CD14-positive monocyte (primary cell): ENCODE results near the gene GFOD1. TPM values are rescaled to one million over a fixed set of nuclear protein-coding genes. Genes with fewer than 3 reads are reported as not detected.
"Not testable (repeated sequence)": the region's sequence is repeated elsewhere in the genome, so short reads cannot be mapped to it uniquely, and the experiment has no call there.

Source experiments
- DNase-seq, 3 donors: peaks; one replicate each; pipeline ENCODE4 v3.0.0-alpha.2; 2011 to 2022
- H2AFZ ChIP-seq: 2 replicates; pipeline ENCODE4 v1.6.0; 2012; ENCODE audit warnings: mild to moderate bottlenecking, low read depth, low read length, inconsistent platforms; ENCODE audit not compliant: insufficient read depth, poor library complexity, severe bottlenecking
- H3K27ac ChIP-seq, 2 donors: 1 replicate in 1 of 2; 2 replicates in 1 of 2; pipeline ENCODE4 v1.5.1; 2012 to 2013; ENCODE audit warnings: low read length in 2 of 2, control low read depth in 1 of 2, inconsistent platforms in 1 of 2, low read depth in 1 of 2, mild to moderate bottlenecking in 1 of 2
- H3K27me3 ChIP-seq, 2 donors: one replicate each; pipeline versions ENCODE4 v1.6.0 to v1.6.1; 2011 to 2013; ENCODE audit warnings: low read length in 2 of 2; ENCODE audit not compliant: control insufficient read depth in 2 of 2, insufficient read depth in 2 of 2
- H3K36me3 ChIP-seq, 2 donors: replicated peaks in 1 of 2; 1 replicate in 1 of 2; 2 replicates in 1 of 2; pipeline versions ENCODE4 v1.5.1 to v1.6.1; 2012 to 2013; ENCODE audit warnings: low read length in 2 of 2, control low read depth in 1 of 2, inconsistent platforms in 1 of 2, mild to moderate bottlenecking in 1 of 2; ENCODE audit not compliant: insufficient read depth in 2 of 2, control insufficient read depth in 1 of 2
- H3K4me1 ChIP-seq, 2 donors: 1 replicate in 1 of 2; 2 replicates in 1 of 2; pipeline versions ENCODE4 v1.5.1 to v1.6.1; 2012 to 2013; ENCODE audit warnings: low read length in 2 of 2, control low read depth in 1 of 2, inconsistent platforms in 1 of 2, mild to moderate bottlenecking in 1 of 2, moderate library complexity in 1 of 2; ENCODE audit not compliant: insufficient read depth in 2 of 2, control insufficient read depth in 1 of 2
- H3K4me2 ChIP-seq: replicated peaks from 2 replicates; pipeline ENCODE3; 2012; ENCODE audit warnings: low read length, moderate library complexity, mild to moderate bottlenecking; ENCODE audit not compliant: poor library complexity, severe bottlenecking; ENCODE audit errors: extremely low read depth
- H3K4me3 ChIP-seq, 3 experiments: fragments of 200-600 bp in 1 of 3; sonication (generic) in 1 of 3; replicated peaks in 1 of 3; 1 replicate in 2 of 3; 2 replicates in 1 of 3; pipeline ENCODE4 v1.5.1; 2011 to 2013; ENCODE audit warnings: low read length in 3 of 3, mild to moderate bottlenecking in 3 of 3, control low read depth in 2 of 3, low read depth in 2 of 3, inconsistent platforms in 1 of 3, moderate library complexity in 1 of 3
- H3K79me2 ChIP-seq: 2 replicates; pipeline ENCODE4 v1.6.0; 2012; ENCODE audit warnings: mild to moderate bottlenecking, control low read depth, inconsistent platforms, low read length, moderate library complexity; ENCODE audit not compliant: insufficient read depth
- H3K9ac ChIP-seq: 2 replicates; pipeline ENCODE4 v1.6.0; 2017; ENCODE audit warnings: low read length, mild to moderate bottlenecking; ENCODE audit not compliant: insufficient read depth, poor library complexity, severe bottlenecking
- H3K9me3 ChIP-seq, 2 donors: replicated peaks in 1 of 2; 1 replicate in 1 of 2; 2 replicates in 1 of 2; pipeline versions ENCODE4 v1.5.1 to v1.6.1; 2012 to 2013; ENCODE audit warnings: low read length in 2 of 2, control low read depth in 1 of 2; ENCODE audit not compliant: control insufficient read depth in 1 of 2, insufficient read depth in 1 of 2
- H4K20me1 ChIP-seq: 2 replicates; pipeline ENCODE4 v1.6.0; 2012; ENCODE audit warnings: mild to moderate bottlenecking, low read length, control low read depth, moderate library complexity; ENCODE audit not compliant: insufficient read depth
- H3K27ac Mint-ChIP-seq, 7 donors: one replicate each; pipeline ENCODE4 v1.8.0; 2020; ENCODE audit warnings: mild to moderate bottlenecking in 7 of 7, mixed read lengths in 7 of 7, moderate library complexity in 6 of 7, inconsistent platforms in 2 of 7
- H3K27me3 Mint-ChIP-seq, 3 donors: one replicate each; pipeline ENCODE4 v1.8.0; 2021 to 2022; ENCODE audit warnings: low read depth in 3 of 3, mild to moderate bottlenecking in 3 of 3, mixed read lengths in 3 of 3, moderate library complexity in 3 of 3, inconsistent platforms in 1 of 3
- H3K36me3 Mint-ChIP-seq, 2 donors: one replicate each; pipeline ENCODE4 v1.8.0; 2020; ENCODE audit warnings: mixed read lengths in 2 of 2, inconsistent platforms in 1 of 2, mild to moderate bottlenecking in 1 of 2
- H3K4me1 Mint-ChIP-seq: one replicate; pipeline ENCODE4 v1.8.0; 2020; ENCODE audit warnings: mild to moderate bottlenecking, mixed read lengths
- H3K4me3 Mint-ChIP-seq, 2 donors: one replicate each; pipeline ENCODE4 v1.8.0; 2020; ENCODE audit warnings: mild to moderate bottlenecking in 2 of 2, mixed read lengths in 2 of 2, moderate library complexity in 1 of 2
- H3K9me3 Mint-ChIP-seq, 7 donors: one replicate each; pipeline ENCODE4 v1.8.0; 2020 to 2022; ENCODE audit warnings: mixed read lengths in 7 of 7, mild to moderate bottlenecking in 6 of 7, moderate library complexity in 6 of 7, inconsistent platforms in 2 of 7
- CTCF ChIP-seq: fragments of 200-600 bp; IDR thresholded peaks from one replicate; pipeline ENCODE4 v1.8.0; 2022; ENCODE audit warnings: antibody characterized with exemption, mild to moderate bottlenecking
- WGBS: methylation state at CpG from one replicate; pipeline ENCODE4 v1.1.5; 2013; ENCODE audit warnings: missing lambda C conversion rate; ENCODE audit not compliant: insufficient coverage; 5-methylcytosine and 5-hydroxymethylcytosine counted together
- intact Hi-C, 2 donors: fragments of 100-400 bp; cut with micrococcal nuclease; formaldehyde crosslinking; loops; one replicate each; pipeline versions ENCODE4 v1.15.0 to v1.15.1; 2023
- polyA plus RNA-seq, 3 donors: library from polyadenylated mRNA; depleted of rRNA in 1 of 3; unstranded in 2 of 3; stranded (reverse) in 1 of 3; fragments of 300-500 nt in 2 of 3; fragments of >200 nt in 1 of 3; fragmentation: Illumina TruSeq in 2 of 3; gene quantifications; 1 replicate in 2 of 3; 2 replicates in 1 of 3; pipeline ENCODE4 v1.2.3, GENCODE V29; 2012 to 2021

Gene GFOD1
- polyA plus RNA-seq, 3 donors: 2.4 to 8.7 (median 2.4) TPM

GRCh38 chr6:13512900-13513299 is 25.5 kb upstream of the GFOD1 start:
- H3K27ac Mint-ChIP-seq: no peak overlapping the region
- no peak for DNase-seq
- H3K9me3 ChIP-seq: peaks cover 0 to 8% of the 10 kb centered on the region in 2 donors

GRCh38 chr6:13511913-13512717 is 24.7 kb upstream of the GFOD1 start:
- Histone ChIP-seq H3K36me3 (no peaks in the 10 kb centered on the region), H3K4me2 (no peak overlapping the region), H3K4me3 (no peak overlapping the region), H3K9me3 (peaks cover 0 to 8% of the 10 kb centered on the region in 2 donors), H4K20me1 (no peaks in the 10 kb centered on the region), H3K27ac (no peak overlapping the region), H3K9ac (no peak overlapping the region), H3K27me3 (no peaks in the 10 kb centered on the region), H3K79me2 (no peaks in the 10 kb centered on the region), H3K4me1 (no peaks in the 10 kb centered on the region), H2AFZ (no peak overlapping the region)
- Mint-ChIP-seq H3K4me3 (no peak overlapping the region), H3K27ac (no peak overlapping the region), H3K36me3 (no peaks in the 10 kb centered on the region), H3K27me3 (peaks cover 2 to 6% (median 3%) of the 10 kb centered on the region in 3 donors), H3K4me1 (peaks cover 6% of the 10 kb centered on the region), H3K9me3 (peaks cover 1 to 10% (median 5%) of the 10 kb centered on the region in 7 donors)
- 94% methylated on average over 18 of the region's 33 CpGs for WGBS
- intact Hi-C loops: no loop called here
- DNase-seq: no peak
- no peak for TF ChIP-seq CTCF

More at GRCh38 chr6:13512900-13513299, 25.5 kb upstream of the GFOD1 start:
- Mint-ChIP-seq H3K27me3 (peaks cover 0 to 6% (median 3%) of the 10 kb centered on the region in 3 donors), H3K36me3 (no peaks in the 10 kb centered on the region), H3K4me3 (no peak overlapping the region), H3K4me1 (peaks cover 6% of the 10 kb centered on the region), H3K9me3 (peaks cover 1 to 10% (median 5%) of the 10 kb centered on the region in 7 donors)
- Histone ChIP-seq H3K36me3 (no peaks in the 10 kb centered on the region), H3K27me3 (no peaks in the 10 kb centered on the region), H2AFZ (no peak overlapping the region), H3K79me2 (no peaks in the 10 kb centered on the region), H3K4me3 (no peak overlapping the region), H4K20me1 (no peaks in the 10 kb centered on the region), H3K27ac (no peak overlapping the region), H3K4me1 (no peaks in the 10 kb centered on the region), H3K9ac (no peak overlapping the region), H3K4me2 (no peak overlapping the region)
- intact Hi-C loops: no loop called here
- no peak for TF ChIP-seq CTCF
- 97% methylated on average over 6 of the region's 9 CpGs for WGBS

- H3K4me1 Mint-ChIP-seq, H3K36me3 Mint-ChIP-seq, H3K9me3 Mint-ChIP-seq, DNase-seq, intact Hi-C loops, H3K4me1 ChIP-seq, H3K27ac Mint-ChIP-seq, H3K4me3 Mint-ChIP-seq, H3K79me2 ChIP-seq, H3K9ac ChIP-seq, H4K20me1 ChIP-seq, H3K27me3 ChIP-seq, H3K36me3 ChIP-seq, H3K27me3 Mint-ChIP-seq, H3K4me2 ChIP-seq, H2AFZ ChIP-seq, H3K27ac ChIP-seq, H3K4me3 ChIP-seq, H3K9me3 ChIP-seq: not testable (repeated sequence)
- WGBS: 98% methylated on average over 33 of the region's 37 CpGs
These were observed 23.8 kb upstream of the GFOD1 start for GRCh38 chr6:13511141-13511571.
